GM21619 (cell line): Measurements from ENCODE around the gene BAG5.
A peak's percentile ranks its signal among the peaks of the same experiment; 100 is the strongest.

Source experiments
- ATAC-seq: cut with Tn5 transposase; IDR thresholded peaks from one replicate; pipeline ENCODE4 v1.9.1; 2021; ENCODE audit not compliant: unreplicated experiment

BAG5 gene

DNA sequence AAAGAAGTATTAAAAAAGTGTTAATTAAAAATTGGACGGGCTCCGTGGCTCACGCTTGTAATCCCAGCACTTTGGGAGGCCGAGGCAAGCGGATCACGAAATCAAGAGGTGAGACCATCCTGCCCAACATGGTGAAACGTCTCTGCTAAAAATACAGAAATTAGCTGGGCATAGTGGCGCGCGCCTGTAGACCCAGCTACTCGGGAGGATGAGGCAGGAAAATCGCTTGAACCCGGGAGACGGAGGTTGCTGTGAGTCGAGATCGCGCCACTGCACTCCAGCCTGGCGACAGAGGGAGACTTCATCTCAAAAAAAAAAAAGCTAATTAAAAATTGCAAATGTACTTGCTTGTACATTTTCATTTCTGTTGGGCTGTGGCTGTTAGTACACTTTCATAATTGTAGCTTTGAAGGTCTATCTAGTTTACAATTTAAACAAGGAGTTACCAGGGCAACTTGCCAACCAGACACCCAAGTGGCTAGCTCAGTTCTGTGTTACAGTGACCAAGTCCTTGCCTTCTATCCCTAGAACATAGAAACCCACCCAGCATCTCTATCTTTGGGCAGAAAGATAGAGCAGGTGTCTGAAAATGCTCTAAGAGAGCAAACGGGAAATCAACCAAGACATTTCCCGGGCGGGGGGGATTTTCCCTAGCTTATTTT is 1.5 kb upstream of the BAG5 start:
- no peak for ATAC-seq

DNA sequence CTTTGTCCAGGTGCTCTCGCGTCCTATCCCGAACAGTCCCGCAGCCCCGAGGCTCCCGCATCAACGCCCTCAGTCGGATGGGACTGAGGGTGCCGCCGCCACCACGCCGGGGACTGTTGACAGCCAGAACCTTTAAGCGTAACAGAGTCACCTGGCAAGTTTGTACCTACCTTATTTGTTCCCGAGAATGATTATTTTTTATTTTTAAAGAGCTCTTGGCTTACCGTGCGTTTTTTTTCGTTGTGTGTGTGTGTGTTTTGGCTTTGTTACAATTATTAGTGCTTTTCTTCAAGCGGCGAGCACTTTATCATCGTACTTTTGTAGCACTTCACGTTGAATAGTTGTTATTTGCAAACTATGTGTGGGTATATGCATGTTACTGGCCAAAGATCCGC is 766 bp upstream of the BAG5 start:
- no peak for ATAC-seq

DNA sequence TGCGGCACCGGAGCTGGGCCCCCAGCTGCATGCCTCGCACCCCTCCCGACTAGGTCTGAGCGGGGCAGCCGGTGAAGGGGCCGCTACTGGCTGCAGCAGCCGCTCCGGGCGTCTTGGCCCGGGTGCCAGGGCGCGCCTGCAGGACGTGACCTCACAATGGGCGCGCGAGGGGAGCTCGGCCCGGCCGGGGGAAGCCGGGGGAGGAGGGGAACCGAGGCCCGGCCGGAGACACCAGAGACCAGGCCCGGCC is 353 bp downstream of the BAG5 start:
- ATAC-seq = peak; percentile 23

DNA sequence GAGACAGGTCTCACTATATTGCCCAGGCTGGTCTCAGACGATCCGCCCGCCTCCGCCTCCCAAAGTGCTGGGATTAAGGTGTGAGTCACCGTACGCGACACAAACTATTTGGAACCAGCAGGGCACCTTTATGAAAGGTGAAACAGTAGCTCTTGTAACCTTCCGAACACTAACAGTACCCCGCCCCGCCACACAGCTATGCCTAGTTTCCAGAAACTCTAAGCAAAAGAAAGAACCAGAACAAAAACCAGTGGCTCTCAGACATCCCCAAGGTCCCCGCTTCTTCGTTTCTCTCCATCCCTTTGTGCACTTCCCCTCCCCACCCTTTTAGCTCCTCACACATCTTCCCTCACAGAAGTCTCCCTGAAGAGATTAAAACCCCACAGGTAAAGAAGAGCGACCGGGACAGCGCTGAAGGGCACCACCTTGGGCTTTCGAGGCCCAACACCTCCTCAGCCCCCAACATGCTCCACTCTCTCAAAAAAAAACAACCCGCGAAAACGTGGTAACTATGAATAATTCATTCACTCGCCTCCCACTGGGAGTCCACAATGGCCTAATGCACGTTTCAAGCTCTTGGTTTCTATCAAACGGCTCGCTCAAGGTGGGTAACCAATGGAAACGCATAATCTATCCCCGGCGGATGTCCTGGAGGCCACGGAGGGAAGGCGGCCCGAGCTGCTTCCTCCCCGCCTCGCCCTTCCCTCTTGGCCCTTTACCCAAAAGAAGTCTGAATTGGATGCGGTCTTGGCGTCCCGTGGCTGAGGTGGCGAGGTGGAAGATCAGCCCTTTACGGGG is 877 bp downstream of the BAG5 start:
- ATAC-seq = peak; percentile 29

DNA sequence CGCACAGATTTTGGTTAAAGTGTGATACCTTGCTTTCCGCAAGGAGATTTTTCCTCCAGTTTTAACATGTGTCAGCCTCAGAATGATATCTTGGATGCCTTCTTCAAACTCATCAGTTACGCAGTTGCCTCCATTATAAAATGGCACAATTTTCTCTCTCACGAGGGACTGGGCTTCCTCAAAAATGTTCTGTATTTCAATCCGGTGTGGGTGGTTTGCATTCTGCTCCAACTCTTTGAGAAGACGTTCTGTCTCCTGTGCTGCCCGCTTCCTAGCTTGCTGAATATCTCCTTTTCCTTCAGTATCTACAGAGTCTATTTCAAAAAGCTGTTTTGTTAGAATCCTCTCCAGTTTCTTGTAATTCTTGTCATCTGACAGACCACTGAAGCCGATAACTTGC is 1.8 kb downstream of the BAG5 start:
- ATAC-seq = no peak

DNA sequence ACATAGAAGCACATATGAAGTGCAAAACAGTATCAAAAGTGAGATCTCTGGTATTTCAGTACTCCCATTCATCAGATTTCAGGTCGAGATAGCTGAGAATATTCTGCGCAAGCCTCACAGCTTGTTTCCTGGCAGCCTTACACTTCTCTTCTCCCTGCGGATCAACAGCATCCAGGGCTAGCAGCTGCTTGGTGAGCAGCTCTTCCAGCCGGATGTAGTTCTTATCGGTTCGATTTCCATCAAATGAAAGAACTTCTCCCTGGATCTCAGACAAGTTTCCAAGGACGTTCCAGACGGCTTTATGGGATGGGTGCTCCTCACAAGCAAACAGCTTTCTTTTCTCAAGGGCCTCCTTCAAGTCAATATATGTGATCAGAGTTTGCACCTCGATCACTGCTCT is 2.7 kb downstream of the BAG5 start:
- ATAC-seq = no peak

DNA sequence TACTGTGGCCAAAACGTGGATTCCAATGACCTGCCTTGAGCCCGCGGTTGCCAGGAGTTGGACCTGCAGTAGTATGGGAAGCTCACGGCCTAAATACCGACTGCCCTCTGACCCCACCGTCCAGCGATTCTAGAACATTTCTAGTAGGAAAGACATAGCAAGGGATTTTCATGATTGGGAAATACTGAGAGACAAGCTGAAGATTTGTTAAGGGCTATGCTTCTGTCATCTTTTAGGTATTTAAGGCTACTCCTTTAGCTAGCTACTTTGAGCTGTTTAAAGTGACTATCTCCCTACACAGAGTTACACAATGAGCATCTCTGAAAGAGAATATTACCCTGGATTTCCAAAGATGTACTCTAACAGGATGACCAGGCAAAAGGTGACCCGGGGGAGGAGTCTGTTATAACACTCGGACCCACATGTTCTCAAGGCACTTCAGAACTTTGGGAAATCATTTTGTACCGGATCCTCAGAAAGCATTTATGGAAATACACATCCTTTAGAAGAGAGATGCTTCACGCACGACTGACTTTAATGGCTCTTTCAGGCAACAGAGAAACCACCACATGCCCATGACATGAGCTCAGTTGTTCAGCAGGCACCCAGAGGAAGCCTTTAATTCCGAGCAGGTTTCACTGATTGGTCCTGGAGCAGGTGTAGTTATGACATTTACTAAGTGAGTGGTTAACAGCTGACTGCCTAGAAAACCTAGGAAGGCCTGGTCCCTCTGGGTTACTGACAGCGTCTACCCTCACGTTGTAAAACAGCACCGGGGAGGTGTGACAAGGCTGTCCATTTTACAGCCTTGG is 4.2 kb downstream of the BAG5 start:
- no peak for ATAC-seq

DNA sequence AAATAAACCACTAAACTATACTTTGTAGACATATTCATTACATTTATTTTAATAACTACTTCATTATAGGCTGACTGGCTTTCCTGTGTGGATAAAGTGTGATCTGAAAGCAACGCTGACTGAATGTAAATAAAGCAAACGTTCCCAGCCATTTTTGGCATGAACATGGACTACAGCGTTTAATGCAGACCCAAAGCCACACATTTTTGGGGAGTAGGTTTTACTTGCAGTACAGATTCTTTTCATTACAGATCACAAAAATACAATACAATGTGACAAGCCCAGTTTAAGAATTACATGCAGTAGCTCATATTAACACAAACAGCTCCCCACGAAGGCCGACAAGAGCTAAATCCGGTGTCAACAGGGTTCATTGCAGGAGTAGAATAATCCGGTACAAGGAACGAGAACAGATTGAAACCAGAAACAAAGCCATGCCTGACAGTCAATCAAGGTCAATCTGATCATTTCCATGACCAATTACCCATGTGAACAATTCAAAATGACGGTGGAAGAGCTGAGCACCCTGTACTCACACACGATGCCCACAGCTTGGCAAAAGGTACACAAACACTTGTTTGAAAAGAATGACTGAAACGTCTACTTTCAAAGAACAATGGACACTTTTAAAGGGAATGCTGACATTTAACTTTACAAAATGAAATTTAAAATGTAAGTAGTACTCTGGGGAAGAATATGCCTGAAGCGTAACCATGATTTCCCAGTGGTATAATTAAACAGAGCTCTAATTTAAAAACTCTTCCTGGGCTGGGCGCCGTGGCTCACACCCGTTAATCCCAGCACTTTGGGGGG is 5.3 kb downstream of the BAG5 start:
- no peak for ATAC-seq

DNA sequence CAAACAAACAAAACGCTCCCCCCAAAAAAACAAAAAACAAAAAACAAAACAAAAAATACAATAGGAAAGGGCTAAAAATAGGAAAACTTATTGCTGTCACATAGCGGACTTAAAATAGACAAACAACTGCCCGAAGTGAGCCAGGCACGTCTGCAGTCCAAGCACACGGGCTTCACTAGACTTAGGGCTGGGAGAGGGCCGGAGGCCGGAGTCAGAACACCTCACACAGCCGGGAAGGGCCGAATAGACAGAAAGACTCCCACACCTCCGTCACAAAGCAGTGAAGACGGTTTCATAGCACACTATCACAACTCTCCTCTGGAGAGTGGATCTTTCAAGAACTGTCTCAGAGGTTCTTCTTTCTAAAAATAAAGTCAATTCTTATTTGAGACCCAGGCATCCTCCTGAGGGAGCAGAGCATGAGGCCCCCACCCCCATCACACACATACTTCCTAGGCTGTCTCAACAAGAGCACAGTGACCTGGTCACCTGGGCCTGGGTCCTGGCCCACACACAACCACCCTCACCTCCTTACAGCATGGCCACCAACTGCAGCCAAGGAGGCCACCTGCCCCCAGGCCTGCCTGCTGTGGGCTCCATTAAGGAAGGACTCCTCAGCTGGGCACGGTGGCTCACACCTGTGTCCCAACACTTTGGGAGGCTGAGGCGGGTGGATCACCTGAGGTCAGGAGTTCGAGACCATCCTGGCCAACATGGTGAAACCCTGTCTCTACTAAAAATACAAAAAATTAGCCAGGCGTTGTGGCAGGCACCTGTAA is 6.7 kb downstream of the BAG5 start:
- ATAC-seq = no peak

DNA sequence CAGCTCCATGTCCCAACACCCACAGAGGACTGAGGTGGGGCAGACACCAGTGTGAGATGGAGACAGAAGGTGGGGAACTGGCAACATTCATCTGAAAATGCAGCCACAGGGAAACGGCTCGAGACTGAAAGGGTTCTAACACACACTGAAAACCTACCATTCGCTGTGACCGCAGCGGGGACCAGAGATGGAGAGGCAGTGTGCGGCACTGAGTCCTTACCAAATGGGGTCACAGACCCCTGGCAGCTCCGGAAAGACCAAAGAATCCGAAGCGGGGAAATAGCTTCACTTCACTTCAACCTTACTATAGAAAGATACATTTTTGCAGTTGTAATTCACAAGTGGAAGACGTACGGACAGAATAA is 9.6 kb downstream of the BAG5 start:
- no peak for ATAC-seq

DNA sequence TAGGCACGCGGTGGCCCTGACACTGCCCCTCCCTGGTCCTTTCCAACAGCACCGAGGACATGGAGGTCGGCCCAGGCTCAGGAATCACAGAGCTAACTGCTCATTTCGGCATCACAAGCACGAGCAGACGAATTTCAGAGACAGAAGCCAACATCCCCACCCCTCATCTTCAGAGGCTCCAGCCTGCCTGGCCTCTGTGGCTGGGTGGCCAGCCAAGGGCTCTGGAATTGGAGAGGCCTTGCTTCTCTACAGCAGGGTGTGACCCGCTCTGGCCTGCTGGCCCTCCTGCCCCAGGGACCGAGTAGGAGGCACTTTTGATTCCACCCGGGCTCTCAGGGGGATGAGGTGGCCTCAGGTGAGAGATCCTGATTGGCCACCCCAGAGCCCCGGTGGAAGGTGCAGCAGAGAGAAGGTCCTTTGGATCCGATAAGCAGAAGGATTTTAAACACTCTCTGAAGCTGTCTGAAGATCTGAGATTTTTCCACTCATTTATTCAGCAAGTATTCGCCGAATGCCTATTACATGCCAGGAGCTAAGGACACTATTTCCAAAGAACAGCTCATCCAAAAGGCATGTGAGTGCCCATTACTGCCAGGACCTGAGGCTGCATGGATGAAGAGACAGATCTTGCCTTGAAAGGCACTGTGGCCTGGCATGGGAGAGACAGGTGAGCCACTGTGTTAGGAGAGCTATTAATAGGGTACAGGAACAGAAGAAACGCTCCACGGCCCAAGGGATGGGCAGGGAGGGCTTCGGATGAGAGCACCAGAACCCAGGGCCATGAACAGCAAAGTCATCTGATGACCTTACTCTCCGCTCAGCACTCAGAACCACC is 10.2 kb downstream of the BAG5 start:
- ATAC-seq = no peak

DNA sequence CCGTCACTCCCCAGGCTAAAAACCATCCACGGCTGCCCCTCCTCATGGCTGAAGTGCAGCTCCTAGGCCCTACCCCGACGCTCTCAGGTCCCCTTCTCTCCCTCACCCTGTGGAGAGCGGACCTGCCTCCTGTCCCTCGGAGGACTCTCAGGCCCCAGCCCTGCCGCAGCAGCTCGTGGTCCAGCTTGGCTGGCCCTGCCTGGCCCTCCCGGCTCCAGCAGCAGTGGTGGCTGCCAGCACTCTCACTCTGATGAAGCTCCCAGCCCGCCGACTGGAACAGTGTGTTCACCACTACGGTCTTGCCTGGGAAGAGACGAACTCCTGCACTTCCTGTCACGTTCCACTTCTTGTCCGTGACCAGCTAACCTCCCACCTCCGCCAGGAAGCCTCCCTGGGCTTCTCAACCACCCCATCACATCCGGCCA is 11.1 kb downstream of the BAG5 start:
- ATAC-seq = no peak

DNA sequence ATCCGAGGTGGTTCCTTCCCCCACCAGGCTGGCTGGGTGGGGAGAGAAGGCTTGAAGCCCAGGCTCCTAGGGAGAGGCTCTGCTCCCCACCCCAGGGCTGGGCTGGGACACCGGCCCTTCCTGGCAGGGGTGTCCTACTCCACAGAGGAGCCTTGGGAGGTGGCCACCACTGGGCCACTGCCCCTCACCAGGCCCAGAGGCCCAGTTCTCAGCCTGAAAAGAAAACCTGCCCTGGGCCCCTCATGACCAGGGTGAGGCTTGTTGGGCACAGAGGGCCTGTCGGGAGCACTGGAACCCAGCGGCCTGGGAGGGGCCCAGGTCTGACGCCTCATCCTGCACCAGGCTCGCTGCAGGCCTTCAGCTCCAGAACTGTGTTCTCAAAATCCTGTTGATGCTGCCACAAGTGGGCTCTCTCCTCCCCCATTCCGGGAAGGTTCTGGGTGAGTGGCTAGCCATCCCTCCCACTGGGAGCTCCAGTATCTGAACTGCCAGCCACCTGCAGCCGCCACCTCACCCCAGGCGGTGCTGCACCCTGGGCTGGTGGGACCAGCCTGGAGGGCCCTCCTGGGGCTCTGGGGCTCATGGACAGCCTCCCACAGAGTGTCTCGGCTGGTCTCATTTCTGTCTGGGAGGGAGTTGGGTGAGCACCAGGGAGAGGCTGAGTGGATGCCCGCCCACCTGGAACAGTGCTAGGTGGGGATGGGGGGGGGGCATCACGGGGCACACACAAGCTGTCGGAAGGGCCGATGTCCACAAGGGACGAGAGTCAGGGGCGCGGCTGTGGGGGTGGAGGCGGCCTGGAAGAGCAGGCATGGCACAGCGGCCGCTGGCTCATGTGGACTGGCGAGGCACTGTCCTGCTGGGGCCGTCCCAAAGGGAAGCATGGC is 11.8 kb downstream of the BAG5 start:
- ATAC-seq = no peak

DNA sequence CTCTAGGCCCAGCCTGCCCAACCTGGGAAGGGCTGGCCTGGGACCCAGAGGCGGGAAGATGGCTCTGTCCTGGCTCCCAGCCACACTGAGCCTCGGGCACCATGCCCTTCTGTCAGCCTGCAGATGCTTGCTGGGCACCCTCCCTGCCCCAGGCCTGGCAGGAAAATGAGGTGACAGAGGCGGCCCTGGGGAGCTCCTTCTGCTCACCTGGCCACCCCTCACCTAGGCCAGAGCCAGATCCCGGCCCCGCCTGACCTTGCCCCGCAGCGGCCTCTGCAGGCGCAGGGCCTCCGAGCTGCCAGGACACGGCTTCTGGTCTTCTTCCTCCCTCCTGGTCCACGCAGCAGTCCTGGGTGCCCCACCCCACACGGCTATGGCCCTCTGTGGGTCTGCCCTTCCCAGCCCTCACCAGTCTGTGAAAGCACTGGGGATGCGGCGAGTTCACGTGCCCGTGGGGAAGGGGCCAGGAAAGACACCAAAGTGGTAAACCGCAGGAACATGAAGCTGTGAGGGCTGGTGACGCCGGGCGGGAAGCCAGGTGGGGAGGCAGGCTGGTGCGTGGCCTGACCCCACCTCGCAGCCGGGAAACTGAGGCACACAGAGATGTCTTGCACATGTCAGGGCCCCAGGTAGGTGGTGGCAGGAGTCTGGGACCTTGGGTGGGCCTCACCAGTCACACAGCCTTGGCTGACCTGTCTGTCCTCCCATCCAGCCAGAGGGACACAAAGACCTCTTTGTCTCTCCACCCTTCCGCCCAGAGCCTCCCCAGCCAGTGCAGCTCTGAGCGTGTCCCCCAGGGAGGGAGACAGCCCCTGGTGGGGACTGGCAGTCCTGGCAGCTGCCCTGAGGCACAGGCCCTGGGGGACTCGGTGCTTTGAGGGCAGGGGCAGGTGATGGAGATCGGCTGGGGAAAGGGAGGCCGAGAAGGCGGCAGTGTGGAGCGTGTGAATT is 12.8 kb downstream of the BAG5 start:
- ATAC-seq = no peak

DNA sequence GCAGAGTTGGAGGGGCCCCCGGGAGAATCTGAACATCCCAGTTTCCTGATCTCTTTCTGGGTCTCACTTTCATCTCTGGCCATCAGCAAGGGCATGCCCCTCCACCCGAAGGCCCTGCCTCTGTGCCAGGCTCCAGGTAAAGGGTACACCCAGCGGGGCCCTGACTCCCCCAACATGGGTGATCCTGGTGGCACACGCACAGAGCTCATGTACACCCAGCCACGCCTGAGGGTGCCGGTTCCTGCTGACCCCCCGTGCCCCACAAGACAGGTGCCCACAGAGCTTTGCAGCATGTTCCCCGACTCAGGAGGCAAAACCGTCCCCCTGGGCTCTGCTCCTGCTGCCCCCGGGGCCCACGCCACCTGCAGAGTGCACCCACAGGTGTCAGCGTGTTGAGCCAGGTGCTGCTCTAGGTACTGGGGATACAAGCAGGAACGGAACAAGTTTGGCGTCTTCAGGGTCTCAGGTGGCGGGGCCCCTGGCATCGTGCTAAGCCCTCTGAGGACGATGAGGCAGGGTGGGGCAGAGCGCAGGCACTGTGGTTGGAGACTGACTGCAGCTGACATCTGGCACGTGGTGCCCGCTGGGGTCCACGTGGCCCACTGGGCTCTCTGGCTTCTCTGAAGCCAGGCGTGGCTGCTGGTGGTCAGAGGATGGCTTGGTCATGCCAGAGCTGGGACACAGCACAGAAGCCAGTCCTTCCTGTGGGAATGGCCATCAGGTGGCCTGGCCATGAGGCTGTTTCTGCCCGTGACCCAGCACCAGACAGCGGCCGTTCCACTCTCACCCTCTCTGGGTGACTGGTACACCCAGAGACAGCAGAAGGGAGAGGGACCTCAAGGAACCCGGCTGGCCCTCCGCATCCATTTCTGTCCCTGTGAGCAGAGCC is 13.8 kb downstream of the BAG5 start:
- no peak for ATAC-seq

DNA sequence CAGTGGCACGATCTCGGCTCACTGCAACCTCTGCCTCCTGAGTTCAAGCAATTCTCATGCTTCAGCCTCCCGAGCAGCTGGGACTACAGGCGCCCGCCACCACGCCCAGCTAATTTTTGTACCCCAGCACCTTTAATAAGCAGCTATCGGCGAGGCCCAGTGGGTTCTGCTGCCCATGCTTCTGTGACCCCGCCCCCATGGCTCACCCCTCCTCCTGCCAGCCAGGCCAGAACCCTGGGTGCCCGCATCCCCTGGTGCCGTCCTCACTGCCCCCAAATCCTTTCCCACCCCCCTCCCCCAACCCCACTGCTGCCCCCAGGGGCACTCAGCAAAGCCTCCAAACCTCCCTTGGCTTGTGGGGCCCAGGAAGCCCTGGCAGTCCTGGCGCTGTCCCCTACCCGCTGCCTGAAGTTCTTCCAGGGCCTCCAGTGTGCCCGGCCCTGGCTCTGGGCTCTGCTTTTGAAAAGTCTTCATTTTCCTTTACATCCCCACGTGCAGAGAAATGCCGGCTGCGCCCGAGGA is 14.5 kb downstream of the BAG5 start:
- no peak for ATAC-seq
